MCF 10A (cell line): ENCODE measurements around the gene ATG2A. TPM values are rescaled to one million over a fixed set of nuclear protein-coding genes. Genes with fewer than 3 reads are reported as not detected.

Experiments
- BruUV-seq: library from RNA; stranded (reverse); fragments of 400-500 nt; replicated peaks from 2 replicates; lab custom pipeline; 2021; lab: Mats Ljungman, UMichigan
- CTCF ChIA-PET: fragments of 300-600 bp; sonication (Branson Sonifier 250); formaldehyde crosslinking; extraction: SDS; loops from one replicate; lab custom pipeline; 2021; ENCODE audit warnings: antibody characterized with exemption, inconsistent platforms; lab: Yijun Ruan, JAX
- POLR2A ChIA-PET: fragments of 300-600, 350-650 bp; sonication (Branson Sonifier 250); formaldehyde crosslinking; extraction: SDS; loops from one replicate; lab custom pipeline; 2020; ENCODE audit warnings: antibody characterized with exemption, inconsistent platforms; lab: Yijun Ruan, JAX
- DNase-seq: peaks from one replicate; pipeline ENCODE4 v3.0.0-alpha.2; 2018; ENCODE audit not compliant: unreplicated experiment
- H3K27ac Mint-ChIP-seq: one replicate; pipeline ENCODE4 v1.8.0; 2022; ENCODE audit warnings: mild to moderate bottlenecking, low read depth, mixed read lengths; ENCODE audit not compliant: unreplicated experiment
- H3K27me3 Mint-ChIP-seq: one replicate; pipeline ENCODE4 v1.8.0; 2022; ENCODE audit warnings: mixed read lengths; ENCODE audit not compliant: insufficient read depth, unreplicated experiment
- H3K36me3 Mint-ChIP-seq: one replicate; pipeline ENCODE4 v1.8.0; 2022; ENCODE audit warnings: mild to moderate bottlenecking, moderate library complexity, mixed read lengths; ENCODE audit not compliant: insufficient read depth, unreplicated experiment
- H3K4me1 Mint-ChIP-seq: one replicate; pipeline ENCODE4 v1.8.0; 2022; ENCODE audit warnings: mixed read lengths; ENCODE audit not compliant: insufficient read depth, unreplicated experiment
- H3K4me3 Mint-ChIP-seq: one replicate; pipeline ENCODE4 v1.8.0; 2022; ENCODE audit warnings: mild to moderate bottlenecking, moderate library complexity, mixed read lengths; ENCODE audit not compliant: unreplicated experiment
- H3K9me3 Mint-ChIP-seq: one replicate; pipeline ENCODE4 v1.8.0; 2022; ENCODE audit warnings: mixed read lengths; ENCODE audit not compliant: unreplicated experiment
- CTCF ChIP-seq: fragments of 200-600 bp; IDR thresholded peaks from one replicate; pipeline ENCODE4 v1.8.0; 2022; ENCODE audit warnings: antibody characterized with exemption, mild to moderate bottlenecking; ENCODE audit not compliant: unreplicated experiment
- intact Hi-C: fragments of 100-400 bp; cut with micrococcal nuclease; formaldehyde crosslinking; loops from 2 replicates; pipeline ENCODE4 v1.14.1; 2022
- total RNA-seq: library from RNA; stranded (reverse); gene quantifications from 2 replicates; pipeline ENCODE4 v1.2.3, GENCODE V29; 2022

ATG2A gene
- total RNA-seq, 1 experiment from 2014 or later = 28.7 TPM

- no peaks in the 10 kb centered on the region for H3K9me3 Mint-ChIP-seq
- ChIA-PET POLR2A (interaction anchor here (0.6 to 1.6 kb wide), 2 partner anchors 20 to 111 kb away, joined by 3 to 6 read pairs; partner anchors contain the start of gene ATG2A), CTCF (interaction anchor here (0.6 to 7.1 kb wide), 2 partner anchors 49 to 58 kb away, joined by 3 to 93 read pairs; no protein-coding TSS in a partner anchor)
- intact Hi-C loops = no loop called here
- H3K4me1 Mint-ChIP-seq = peaks cover 6% of the 10 kb centered on the region
- no peak for DNase-seq
- no peak overlapping the region for H3K27ac Mint-ChIP-seq
- H3K36me3 Mint-ChIP-seq = peaks cover 29% of the 10 kb centered on the region
- no peaks in the 10 kb centered on the region for H3K27me3 Mint-ChIP-seq
- no TSS peak for BruUV-seq
- no peak for TF ChIP-seq CTCF
- H3K4me3 Mint-ChIP-seq = no peak overlapping the region
Observed at GRCh38 chr11:64897381-64898075, 19.5 kb downstream of the ATG2A start.

GRCh38 chr11:64896448-64897022, 20.5 kb downstream of the ATG2A start:
- TF ChIP-seq CTCF = no peak
- Mint-ChIP-seq H3K9me3 (no peaks in the 10 kb centered on the region), H3K27me3 (no peaks in the 10 kb centered on the region), H3K27ac (no peak overlapping the region), H3K4me1 (peaks cover 6% of the 10 kb centered on the region), H3K4me3 (no peak overlapping the region), H3K36me3 (peaks cover 29% of the 10 kb centered on the region)
- POLR2A ChIA-PET = interaction anchor here (0.6 kb wide), 1 partner anchor 144 kb away, joined by 3 read pairs; no protein-coding TSS in a partner anchor
- CTCF ChIA-PET = interaction anchor here (0.6 to 7.1 kb wide), 5 partner anchors 12 to 139 kb away, joined by 3 to 93 read pairs (median 4); no protein-coding TSS in a partner anchor
- no TSS peak for BruUV-seq
- intact Hi-C loops = no loop called here
- DNase-seq = no peak

- TF ChIP-seq CTCF = no peak
- Mint-ChIP-seq H3K9me3 (no peaks in the 10 kb centered on the region), H3K4me1 (peaks cover 1% of the 10 kb centered on the region), H3K36me3 (peaks cover 16% of the 10 kb centered on the region), H3K4me3 (no peak overlapping the region), H3K27me3 (no peaks in the 10 kb centered on the region), H3K27ac (no peak overlapping the region)
- ChIA-PET POLR2A (interaction anchor here (1.1 kb wide), 1 partner anchor 52 kb away, joined by 3 read pairs; no protein-coding TSS in a partner anchor), CTCF (interaction anchor here (0.6 to 7.1 kb wide), 18 partner anchors 10 to 373 kb away, joined by 3 to 93 read pairs (median 4); partner anchors contain the start of genes ARL2 and ATG2A)
- no TSS peak for BruUV-seq
- intact Hi-C loops = loop anchor here (1.0 to 2.0 kb wide), 2 partner anchors 48 to 108 kb away; no protein-coding TSS in a partner anchor
- DNase-seq = no peak
Observed at GRCh38 chr11:64894812-64895452, 22.1 kb downstream of the ATG2A start.
